Suppressor macrophage treated with lipopolysaccharide for 4 hours (primary cell): ENCODE results near the gene TNRC6B.
"Not testable (repeated sequence)": the region's sequence is repeated elsewhere in the genome, so short reads cannot be mapped to it uniquely, and the experiment has no call there.

Experiments
- DNase-seq: peaks from one replicate; pipeline ENCODE4 v3.0.0-alpha.2; 2020

TNRC6B gene

DNA sequence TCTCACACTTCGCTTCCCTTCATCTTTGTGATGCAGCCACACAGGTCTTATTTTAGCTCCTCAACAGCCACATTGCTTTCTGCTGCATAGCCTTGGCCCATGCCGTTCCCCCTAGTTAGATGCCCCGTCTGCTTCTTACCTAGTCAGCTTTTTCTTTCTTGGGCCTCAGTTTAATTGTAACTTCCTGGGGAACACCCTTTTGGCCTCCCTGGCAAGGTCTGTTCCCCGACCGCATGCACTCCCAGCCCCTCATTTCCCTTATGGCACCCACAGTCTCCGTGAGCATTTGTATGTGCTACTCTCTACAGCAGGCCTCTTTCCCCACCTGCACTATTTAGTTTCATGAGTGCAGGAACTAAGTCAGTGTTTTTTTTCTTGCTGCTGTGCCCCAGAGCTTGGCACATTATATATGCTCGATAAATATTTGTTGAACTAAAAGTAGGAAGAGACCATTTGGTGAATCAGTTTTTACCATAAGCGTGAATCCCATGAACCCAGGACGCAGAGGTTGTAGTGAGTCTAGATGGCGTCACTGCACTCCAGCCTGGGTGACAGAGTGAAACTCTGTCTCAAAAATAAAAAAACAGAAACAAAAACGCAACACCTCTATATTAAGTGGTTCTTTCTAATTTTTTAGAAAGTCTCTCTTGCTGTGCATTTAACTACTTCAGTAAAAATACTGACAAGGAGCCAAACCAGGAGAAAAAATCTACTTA is 38.5 kb downstream of the TNRC6B start:
- DNase-seq, result peak; percentile 37

DNA sequence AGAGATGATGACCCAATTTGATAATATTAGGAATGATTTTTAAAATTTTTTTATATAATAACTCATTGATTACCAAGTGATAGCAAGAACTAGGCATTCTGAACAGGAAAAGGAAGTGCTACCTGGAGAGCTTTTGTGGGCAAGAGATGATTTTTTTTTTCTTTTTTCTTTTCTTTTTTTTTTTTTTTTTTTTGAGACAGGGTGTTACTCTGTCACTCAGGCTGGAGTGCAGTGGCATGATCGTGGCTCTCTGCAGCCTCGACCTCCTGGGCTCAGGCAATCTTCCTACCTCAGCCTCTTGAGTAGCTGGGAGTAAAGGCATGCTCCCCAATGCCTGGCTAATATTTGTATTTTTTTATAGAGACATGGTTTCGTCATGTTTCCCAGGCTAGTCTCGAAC is 40.4 kb downstream of the TNRC6B start:
- no peak for DNase-seq

DNA sequence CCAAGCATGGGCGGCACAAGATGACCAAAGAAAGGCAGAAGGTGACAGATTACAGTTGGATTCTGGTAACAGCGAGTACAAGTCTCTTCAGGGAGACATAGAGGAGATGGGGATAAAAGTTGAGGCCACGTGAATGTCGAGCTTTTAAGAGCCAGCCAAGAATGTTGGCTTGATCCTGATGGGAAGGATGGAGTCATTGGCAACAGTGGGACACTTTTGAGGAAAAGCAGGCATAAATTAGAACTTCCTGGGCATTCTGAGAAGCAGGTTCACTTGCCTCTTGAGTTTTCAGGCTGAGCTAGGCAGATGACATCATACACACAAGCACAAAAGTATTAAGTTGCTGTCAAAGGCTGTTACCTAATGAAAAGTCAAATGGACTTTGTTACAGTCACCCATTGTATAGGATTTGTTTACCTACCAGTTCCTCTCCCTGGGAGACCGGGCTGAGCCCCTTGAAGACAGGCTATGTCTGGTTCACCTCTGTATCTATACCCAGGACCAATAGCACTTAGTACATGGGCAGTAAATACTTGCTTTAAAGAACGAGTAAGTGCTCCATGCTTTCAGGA is 41.1 kb downstream of the TNRC6B start:
- DNase-seq, result no peak

DNA sequence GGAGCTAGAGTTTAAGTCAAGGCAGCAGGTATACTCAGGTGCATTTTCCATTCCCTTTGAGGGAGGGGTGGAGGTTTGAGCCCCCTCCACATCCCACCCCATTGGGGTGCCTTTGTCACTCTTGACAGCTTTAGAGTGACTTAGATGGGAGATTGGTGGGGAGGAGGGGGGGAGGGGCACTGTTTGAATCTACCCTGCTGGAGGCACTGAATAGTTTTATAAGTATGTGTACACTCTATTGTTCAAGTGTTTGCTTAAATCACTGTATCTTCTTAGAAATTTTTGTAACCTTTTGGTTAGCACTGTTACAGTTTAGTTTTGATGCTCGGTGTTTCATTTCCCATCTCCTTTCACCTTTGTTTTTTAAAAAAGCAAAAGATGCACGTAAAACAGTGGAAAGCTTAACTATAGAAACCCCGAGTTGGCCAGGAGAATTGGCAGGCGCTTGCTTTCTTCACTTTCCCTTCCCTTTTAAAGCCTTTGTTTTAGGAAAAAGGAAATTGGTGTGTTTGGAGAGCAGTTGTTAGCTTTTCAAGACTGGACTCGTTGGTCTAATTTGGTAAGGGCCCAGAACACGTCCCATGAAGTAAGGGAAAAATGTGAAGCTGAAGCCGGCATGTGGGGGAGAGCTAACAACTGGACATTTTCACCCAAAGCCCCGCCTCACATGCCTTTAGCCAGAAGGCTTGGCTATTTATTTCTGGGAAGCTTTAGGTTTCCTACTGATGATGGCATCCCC is 42.8 kb downstream of the TNRC6B start:
- peak; percentile 27 for DNase-seq

DNA sequence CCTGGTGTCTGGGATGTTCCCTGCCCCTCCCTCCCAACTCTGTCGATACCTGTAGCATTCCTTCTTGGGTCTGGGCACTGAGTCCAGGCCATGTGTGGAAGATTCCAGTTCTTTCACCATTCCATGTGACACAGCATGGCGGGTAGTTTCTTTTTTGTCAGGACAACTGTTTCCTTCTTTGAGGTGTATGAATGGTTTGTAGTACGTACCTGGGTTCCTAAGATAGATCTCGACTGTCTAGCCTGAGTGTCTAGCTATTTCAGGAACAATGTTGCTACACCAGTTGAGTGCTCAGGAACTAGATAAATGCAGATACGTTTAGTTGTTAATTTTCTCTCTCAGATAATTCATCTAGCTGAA is 43.3 kb downstream of the TNRC6B start:
- no peak for DNase-seq

DNA sequence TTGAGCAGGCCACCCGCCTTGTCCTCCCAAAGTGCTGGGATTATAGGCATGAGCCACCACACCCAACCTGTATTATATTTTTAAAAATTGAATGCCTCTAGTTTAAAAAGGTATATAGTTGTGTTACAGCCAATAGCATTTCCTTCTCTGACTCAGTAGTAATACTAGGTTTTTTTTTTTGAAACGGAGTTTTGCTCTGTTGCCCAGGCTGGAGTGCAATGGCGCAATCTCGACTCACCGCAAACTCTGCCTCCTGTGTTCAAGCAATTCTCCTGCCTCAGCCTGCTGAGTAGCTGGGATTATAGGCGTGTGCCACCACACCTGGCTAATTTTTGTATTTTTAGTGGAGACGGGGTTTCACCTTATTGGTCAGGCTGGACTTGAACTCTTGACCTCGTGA is 45.3 kb downstream of the TNRC6B start:
- not testable (repeated sequence) for DNase-seq

DNA sequence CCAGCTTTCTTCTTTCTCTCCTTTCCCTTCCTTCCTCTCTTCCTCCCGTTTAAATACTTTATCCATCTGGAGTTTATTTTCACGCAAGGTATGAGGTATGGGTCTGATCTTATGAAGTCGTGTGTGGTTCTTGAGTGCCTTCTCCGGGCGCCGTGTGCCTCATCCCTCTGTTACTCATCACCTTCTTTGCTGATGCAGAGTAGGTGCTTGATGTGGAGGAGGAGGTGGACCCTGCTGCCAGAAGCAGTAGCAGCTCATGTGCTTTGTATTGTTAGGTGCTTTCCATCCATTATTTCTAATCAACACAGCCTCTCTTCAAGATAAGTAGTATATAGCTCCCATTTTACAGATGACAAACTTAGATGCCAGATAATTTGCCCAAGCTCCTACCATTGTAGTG is 47.0 kb downstream of the TNRC6B start:
- DNase-seq, result no peak

DNA sequence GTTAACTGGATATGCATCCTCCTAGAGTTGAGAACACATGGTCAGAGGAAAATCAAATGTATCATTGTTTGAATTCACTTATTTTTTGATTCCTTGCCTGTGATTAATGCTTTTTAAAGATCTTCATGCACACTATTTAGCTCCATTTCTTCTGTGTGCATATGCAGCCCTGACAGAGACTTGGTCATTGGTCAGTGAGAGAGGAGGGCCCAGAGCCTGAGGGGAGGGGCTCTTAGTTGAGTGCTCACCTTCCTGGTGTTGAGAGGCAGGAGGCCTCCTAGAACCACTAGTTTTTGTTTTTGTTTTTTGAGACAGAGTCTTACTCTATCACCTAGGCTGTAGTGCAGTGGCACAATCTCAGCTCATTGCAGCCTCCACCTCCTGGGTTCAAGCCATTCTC is 48.9 kb downstream of the TNRC6B start:
- DNase-seq, result no peak

DNA sequence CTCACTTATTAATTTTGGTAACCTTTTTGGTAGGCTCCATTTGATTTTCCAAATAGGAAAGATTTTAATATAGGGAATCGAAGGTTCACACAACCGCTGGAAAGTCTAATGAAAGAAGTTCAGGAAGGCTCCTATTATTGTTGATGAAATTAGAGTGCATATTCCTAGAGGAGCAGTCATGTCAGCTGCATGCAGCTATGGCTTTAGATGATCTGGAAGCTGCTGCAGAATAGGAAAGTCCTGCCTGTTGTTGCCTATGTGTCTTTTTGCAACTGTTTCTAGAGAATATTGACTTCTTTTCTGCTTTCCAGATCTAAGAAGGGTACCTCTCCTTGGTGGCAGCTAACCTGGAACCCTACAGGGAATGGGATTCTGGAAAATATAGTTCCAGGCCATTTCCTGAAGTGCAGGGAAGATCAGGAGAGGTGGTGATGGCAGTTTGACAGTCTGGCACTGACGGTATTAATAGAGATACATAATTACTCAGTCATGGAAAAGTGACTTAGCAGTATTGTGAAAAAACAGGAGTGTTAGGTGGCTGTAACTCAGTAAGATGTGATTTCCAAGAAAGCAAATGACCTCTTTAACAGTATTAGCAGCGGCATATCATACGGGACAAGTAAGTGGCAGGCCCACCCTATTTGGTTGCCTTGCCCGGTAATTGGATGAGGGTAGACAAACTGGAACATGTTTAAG is 54.0 kb downstream of the TNRC6B start:
- no peak for DNase-seq

DNA sequence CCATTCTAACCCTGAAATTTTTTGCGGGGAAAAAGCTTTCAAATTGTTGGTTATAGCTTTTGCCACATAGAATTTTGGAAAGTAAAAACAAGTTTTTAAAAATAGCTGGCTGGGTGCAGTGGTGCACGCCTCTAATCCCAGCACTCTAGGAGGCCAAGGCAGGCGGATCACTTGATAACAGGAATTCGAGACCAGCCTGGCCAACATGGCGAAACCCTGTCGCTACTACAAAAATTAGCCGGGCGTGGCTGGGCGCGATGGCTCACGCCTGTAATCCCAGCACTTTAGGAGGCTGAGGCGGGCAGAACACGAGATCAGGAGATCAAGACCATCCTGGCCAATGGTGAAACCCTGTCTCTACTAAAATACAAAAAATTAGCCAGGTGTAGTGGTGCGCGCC is 54.9 kb downstream of the TNRC6B start:
- no peak for DNase-seq

DNA sequence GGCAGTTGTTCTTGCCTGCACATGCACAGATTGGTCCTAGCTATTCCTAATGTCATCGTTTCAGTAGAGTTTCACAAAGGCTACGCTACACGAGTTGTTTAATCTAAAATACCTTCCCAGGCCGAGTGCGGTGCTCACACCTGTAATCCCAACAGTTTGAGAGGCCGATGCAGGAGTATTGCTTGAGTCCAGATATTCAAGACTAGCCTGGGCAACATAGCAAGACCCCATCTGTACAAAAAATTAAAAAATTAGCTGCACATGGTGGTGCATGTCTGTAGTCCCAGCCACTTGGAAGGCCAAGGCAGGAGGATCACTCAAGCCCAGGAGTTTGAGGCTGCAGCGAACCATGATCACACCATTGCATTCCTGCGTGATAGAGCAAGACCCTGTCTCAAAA is 56.2 kb downstream of the TNRC6B start:
- DNase-seq, result no peak

DNA sequence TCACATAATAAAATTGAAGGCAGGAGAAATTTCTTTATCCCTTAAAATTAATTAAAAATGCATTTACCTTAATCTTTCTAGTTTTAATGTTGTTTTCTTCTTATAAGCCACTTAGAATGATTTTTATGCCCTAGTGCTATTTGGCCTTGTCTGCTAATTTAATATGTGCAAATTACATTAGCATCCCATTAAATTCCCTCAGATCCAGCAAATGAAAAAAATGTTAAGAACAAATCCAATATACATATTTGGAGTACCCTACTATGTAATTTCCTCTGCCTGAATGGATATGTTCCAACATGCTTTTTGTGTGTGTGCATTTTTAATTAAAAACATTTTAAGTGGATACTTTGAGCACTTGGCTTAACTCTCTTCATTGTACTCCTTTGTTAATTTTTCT is 56.9 kb downstream of the TNRC6B start:
- no peak for DNase-seq

DNA sequence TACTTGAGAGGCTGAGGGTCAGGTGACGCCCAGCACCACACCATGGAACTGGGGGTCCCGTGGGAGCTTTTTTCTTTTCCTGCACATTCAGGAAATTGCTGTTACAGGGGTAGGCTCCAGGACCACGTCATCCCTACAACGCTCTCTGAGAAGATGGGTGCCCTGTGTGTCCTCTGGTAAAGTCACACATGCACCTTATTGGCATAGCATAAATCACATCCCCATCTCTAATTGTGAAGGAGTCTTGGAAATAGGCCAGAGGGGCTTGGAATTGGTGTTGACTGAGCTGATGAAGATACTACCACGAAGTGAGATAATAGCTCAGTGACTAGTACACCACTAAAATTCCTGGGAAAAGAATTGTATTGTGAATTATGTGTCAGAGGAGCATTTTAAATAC is 57.6 kb downstream of the TNRC6B start:
- DNase-seq, result no peak

DNA sequence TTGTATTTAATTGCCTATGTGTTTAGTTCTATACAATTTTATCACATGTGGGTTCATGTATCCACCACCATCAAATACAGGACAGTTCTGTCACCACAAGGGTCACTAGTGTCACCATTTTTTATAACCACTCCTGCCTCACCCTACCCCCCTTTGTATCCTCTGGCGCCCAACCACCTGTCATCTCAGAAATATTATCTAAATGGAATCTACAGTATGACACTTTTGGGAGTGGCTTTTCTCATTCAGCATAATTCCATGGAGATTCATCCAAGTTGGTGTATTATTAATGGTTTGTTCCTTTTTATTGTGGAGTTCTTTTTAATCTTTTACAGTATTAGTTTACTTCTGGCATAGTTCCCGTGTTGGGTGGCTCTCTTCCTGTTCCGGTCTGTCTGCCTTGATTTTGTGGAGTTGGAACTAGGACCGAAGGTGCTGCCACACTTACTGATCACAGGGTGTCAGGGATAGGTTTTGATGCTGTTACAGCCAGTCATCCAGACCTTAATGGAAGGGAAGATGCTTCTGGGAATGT is 58.5 kb downstream of the TNRC6B start:
- DNase-seq, result no peak

DNA sequence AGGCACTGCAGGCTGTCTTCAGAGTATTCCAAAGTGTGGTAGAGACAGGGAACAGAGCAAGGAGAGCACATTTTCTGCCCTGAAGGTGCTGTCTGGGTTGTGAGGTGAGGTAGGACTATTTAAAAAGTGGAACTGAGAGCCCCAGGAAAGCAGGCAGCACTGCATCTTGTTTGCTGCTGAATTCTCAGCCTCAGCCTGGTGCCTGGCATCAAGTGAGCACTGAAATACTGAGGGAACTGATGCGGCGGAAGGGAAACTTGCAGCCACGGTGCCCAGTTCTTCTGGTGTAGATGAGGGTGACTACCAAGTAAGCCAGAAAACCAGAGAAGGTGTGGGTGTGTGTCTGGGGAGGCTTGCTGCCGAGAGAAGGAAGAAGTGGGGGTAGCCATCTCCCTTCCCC is 59.5 kb downstream of the TNRC6B start:
- no peak for DNase-seq

DNA sequence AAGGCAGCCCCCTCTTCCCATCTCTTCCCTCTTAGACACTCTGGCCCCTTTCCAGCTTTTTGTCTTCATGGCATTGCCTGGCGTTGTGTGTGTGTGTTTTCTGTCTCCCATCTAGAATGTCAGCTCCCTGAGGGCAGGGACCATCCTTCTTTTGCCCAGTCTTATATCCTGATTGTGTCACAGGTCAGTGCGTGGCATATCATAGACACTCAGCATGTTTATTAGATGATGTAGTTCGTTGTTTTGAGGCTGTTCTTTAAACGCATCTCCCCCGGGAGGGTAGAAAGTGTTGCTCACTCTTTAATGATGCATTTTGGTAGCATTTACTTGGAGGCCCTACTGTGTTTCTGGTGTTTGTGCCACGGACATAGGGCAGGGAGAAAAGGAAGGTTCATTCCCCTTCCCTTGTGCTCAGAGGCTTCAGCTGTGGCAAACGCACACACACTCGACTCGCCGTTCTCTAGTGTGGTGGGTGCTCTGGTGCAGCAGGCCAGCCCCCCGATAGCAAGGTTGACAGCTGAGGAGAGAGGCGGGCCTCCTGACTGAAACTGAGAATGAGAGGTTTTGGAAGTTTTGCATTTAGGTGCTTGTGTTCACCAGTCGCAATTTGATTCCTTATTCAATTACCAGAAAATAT is 60.2 kb downstream of the TNRC6B start:
- no peak for DNase-seq

DNA sequence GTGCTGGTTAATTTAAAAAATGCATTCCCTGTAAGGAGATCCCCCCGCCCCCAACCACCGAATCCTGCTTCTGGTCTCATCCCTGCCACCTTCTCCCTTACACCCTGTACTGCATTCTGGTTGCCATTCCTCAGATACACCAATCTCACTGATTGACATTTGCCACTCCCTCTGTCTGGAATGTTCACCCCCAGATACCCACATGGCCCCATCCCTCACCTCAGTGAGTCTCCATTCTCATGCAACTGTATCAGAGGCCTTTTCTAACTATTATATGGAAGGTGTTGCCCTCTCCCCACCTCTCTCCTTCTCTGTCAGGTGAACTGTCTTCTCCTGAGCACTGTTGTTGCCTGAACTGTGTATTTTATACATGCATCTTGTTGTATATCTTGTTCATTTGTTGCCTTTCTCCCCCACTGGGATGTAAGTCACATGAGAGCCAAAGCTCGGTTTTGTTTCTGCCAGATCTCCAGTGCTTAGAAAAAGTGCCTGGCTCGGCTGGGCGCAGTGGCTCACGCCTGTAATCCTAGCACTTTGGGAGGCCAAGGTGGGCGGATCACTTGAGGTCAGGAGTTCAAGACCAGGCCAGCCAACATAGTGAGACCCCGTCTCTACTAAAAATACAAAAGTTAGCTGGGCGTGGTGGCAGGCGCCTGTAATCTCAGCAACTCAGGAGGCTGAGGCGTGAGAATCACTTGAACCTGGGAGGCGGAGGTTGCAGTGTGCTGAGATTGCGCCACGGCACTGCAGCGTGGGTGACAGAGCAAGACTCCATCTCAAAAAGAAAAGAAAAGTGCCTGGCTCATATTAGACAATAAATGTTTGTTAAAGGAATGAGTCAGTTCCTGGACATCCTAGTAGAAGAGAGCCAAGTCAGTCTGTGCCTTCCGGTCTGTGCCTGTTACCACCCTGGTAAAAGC is 61.0 kb downstream of the TNRC6B start:
- peak; percentile 62 for DNase-seq

DNA sequence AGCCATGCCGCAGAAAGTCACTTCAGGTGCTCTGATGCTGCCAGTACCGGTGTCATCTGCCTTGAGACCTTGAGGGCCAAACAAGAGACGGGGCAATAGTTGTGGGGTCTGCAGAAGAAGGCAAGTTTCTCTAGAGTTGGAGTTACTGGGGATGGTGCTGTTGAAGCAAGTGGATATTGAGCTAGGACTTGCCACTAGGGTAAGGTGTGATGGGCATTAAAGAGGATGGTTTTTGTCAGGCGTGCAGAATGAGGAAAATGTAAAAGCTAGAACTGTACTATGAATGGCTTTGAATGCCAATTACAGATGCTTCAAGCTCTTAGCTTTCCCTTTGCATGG is 61.6 kb downstream of the TNRC6B start:
- DNase-seq, result no peak

DNA sequence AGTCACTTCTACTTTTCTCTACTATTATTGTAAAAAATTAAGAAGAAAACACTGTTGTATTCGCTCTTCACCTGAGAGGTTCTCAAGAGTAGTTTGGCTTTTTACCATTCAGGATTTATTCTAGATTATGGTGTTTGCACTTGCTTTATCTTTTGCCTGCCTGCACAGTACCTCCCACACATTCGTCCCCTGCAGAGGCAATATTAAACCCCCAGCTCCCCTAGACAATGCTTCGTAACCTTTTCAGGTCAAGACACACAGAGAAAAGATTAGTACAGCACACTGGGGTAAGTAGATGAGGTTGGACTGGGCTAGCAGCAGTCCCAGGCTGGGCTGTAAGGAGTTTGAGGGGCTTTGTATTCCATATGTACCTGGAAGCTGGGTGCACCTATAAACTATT is 62.4 kb downstream of the TNRC6B start:
- no peak for DNase-seq

DNA sequence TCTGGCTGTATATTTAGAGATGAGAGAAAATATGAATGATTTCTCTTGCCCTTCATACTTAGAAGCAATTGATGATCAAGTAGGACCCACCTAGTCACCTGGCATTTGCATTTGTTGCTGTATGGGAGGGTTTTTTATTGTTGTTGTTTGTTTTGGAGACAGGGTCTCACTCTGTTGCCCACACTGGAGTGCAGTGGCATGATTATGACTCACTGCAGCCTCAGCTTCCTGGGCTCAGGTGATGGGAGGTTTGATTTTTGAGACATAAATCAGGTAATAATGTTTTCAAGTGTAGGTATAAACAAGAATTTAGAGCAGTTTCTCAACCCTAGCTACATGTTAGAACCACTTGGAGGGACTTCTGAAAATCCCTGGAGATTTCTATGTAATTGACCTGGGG is 63.0 kb downstream of the TNRC6B start:
- DNase-seq, result no peak

DNA sequence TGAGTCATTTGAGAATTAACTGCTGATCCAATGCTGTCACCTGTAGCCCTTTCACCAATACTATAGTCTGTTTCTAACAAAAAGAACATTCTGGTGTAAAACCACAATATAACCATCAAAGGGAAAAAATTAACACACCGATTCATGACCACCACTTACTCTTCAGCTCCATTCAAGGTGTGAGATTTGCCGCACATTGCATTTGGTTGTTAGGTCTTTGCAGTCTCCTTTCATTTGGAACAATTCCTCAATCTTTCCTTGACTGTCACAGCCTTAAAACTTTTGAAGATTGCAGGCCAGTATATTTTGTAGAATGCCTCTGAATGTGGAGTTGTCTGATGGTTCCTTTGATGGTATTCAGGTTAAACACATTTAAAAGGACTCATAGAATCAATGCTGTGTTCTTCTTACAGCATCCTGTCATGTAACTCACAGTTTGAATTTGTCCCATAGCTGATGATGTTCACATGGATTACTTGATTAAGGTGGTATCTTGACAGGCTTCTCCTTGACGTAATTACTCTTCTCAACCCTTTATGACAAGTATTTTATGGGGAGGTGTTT is 63.6 kb downstream of the TNRC6B start:
- DNase-seq, result no peak

DNA sequence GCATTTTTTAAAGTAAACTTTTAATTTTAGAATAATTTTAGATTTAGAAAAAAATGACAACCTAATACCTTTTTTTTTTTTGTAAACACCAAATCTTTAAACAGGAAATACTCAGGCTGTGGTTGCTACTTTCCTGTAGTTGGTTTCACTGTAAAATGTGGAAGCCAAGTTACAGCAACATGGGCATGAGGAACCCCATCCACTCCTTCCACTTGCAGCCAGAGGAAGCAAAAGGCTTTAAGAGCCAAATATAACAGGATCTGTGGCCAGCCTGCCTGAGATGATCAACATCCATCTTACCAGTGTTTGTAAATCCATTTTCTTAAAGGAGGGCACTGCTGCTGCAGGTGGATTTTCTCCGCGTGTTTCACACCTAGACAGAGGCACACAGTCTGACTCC is 66.2 kb downstream of the TNRC6B start:
- peak; percentile 40 for DNase-seq
